HG02884 (cell line): ENCODE results near the gene TSPAN5.

Experiments
- ATAC-seq: cut with Tn5 transposase; IDR thresholded peaks from one replicate; pipeline ENCODE4 v1.9.1; 2021; ENCODE audit warnings: mild to moderate bottlenecking, moderate library complexity; ENCODE audit not compliant: unreplicated experiment

TSPAN5 gene

DNA sequence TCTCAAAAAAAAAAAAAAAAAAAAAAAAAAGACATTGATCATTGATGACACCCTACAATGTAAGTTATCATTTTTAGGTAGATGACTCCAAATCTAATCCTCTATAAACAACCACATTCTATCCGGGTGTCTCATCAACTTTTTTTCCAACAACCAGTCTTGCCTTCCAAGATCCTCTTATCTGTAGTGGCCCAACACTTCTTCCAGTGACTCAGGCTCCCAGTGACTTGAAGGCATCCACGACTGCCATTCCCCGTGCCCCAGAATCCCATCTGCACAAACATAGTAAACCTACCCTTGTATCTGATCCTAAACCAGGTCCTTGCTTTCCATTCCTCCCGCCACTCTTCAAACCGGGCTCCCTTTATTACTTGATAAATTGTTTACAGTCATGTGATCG is 15.6 kb upstream of the TSPAN5 start:
- no peak for ATAC-seq

- ATAC-seq, result no peak
Observed at GRCh38 chr4:98673288-98673644, 14.9 kb upstream of the TSPAN5 start.

- ATAC-seq, result no peak
Observed at GRCh38 chr4:98672583-98673287, 14.3 kb upstream of the TSPAN5 start.

DNA sequence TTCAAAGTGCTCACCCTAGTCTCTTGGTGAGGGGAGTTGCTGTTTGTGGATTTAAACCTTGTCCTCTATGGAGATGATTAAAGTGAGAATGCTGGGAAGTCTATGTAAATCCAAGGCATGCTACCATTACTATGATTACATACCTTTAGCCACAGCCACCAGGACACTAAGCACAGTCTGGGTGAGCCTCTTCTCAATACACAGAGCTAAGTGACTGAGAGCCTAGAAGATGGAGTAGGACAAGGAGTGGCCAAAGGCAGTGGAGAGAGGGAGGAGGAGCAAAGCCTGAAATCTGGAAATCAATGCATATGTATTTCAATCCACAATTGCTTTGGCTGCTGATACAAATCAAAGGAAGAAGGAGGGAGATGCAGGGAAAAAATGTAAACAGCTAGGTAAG is 12.7 kb upstream of the TSPAN5 start:
- ATAC-seq, result no peak

GRCh38 chr4:98670186-98670585 is 11.8 kb upstream of the TSPAN5 start:
- ATAC-seq, result no peak

DNA sequence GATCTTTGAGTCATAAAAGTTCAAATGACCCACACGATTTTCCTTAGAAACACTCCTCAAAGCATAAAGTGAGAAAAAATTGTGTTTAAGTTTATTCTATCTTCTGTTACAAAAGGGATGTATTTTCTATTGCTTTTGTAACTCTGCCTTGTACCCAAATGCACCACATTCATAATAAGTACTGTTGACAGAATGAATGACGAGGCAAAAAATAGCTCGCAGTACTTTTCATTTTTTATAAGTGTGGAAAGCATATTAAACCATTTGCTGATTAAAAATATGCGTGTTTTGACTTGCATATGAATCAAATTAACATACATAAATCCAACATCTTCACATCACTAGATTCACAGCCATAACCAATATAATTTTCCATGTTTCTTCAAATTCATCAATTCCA is 11.2 kb upstream of the TSPAN5 start:
- no peak for ATAC-seq

GRCh38 chr4:98664959-98665358 is 6.5 kb upstream of the TSPAN5 start:
- ATAC-seq, result no peak

- ATAC-seq, result peak; percentile 82
Observed at GRCh38 chr4:98663226-98664006, 5.0 kb upstream of the TSPAN5 start.

DNA sequence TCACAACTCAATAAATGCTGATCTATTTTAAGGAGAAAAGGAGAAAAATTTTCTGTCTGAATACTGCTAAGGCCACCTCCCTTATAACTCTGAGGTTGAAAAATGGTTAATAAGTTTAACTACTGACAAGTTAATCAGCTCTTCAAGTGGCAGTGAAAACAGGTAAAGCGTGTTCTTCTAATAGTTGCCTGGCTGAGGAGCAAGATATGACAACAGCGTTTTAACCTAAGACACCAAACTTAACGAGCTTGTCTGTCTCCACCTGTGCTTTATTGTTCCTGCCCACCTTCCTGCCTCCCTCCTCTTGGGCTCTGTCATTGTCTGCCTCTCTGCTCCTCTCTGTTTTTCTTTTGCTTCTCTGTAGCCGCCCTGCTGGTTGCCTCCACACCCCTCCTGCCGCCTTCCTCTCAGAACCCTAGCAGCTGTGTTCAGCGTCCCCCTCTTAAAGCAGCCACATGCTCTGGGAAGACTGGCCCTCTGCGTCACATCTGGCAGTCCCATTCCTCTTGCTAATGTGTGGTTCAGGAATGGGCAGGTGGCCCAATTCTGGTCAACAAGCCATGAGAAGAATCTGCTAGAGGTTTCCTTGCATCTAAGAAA is 4.3 kb upstream of the TSPAN5 start:
- ATAC-seq, result peak; percentile 0

DNA sequence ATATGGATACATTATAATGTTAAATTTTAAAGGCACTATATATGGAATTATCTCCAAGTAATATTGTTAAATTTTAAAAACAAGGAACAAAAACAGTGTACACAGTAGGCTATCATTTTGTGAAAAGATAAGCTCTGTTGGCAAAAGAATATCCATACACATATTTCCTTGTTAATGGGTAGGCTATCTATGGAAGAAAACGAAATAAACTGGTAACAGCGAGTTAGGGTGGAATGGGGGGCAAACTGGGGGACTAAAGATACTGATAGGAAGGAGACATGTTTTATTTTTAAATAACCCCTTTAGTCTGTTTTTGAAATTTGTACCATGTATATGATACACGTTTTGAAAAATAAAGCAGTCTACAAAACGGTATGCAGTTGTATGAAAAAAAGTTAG is 3.6 kb upstream of the TSPAN5 start:
- no peak for ATAC-seq

- no peak for ATAC-seq
Observed at GRCh38 chr4:98661371-98662054, 3.1 kb upstream of the TSPAN5 start.

GRCh38 chr4:98659741-98660462 is 1.5 kb upstream of the TSPAN5 start:
- no peak for ATAC-seq

GRCh38 chr4:98659106-98659592 is 738 bp upstream of the TSPAN5 start:
- ATAC-seq, result no peak

GRCh38 chr4:98657531-98658286 is 702 bp downstream of the TSPAN5 start:
- peak; percentile 18 for ATAC-seq

DNA sequence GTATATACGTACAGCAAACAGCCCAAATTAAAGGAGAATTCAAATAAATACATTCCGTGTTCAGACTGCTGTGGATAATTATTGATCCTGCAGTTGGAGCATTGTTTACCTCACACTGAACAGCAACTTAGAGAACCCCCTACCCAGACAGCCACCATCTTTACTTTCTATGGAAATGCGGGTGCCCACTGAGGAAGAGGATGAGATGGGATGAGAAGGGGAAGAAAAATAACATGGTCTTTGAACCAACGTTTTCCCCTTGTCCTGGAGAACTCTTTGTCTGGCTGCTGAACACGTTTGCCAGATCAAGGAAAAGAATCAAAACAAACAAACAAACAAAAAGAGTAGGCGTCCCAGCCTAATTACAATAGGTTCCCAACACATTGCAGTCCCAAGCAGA is 1.5 kb downstream of the TSPAN5 start:
- no peak for ATAC-seq

DNA sequence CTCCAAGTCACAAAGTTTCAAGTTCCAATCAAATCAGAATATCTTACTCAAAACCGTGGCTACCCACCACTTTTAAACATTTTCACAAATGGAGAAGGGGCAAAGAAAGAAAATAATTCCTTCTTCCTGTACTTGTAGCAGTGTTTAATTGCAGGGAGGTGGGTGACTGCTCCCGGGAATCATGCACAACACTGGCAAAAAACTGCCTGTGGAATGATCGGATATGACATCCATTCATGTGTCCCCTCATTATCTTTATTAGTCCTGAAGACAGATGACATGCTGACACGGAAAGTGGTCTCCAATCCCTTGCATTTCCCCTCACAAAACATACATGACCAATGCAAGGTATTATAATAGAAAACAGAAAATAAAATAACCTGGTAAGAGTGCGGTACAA is 2.0 kb downstream of the TSPAN5 start:
- ATAC-seq, result no peak

DNA sequence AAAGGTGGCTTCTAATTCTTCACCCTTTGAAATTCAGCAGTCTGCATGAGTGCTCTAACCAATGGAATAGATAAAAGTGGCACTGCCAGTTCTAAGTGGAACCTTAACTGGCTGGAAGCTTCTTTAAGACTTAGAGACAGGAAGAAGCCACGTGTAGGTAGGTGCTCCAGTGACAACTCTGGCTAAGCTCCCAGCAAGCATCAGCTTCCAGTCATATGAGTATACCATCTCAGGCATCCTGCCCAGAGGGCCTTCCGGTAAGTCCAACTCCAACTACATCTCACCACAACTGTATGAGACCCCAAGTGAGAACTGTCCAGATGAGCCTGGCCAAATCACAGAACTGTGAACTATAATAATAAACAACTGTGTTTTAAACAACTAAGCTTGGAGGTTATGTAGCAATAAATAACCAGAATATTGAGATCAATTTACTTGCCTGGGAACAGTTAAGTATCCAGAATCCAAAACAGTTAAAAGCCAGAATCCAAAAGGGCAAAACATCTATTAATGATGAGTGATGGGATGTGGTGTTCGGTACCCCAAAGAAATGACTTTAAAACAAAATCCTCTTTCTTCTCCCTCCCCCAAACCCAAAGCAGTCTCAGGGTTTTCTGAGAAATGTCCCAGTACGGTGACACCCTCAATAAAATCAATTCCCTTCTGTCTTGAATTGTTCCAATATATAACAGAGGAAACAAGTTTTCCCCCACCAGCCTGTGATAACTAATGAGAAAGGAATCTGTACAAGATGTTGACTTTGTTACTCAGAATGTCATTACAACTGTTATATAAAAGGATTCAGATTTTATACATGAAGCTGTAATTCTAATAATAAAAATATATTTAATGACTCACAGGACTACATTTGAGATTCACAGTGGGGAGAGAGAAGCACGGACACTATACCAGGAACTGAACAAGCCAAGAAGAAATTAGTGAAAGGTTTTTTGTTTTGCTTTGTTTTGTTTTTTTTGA is 4.2 kb downstream of the TSPAN5 start:
- no peak for ATAC-seq

GRCh38 chr4:98652996-98653395 is 5.4 kb downstream of the TSPAN5 start:
- ATAC-seq, result no peak

GRCh38 chr4:98648602-98649001 is 9.8 kb downstream of the TSPAN5 start:
- no peak for ATAC-seq
